Lower leg skin (tissue), 3 donors: ENCODE measurements around the gene SPHKAP.

Experiments
- CTCF ChIP-seq, 3 donors: fragments of 450-650 bp; IDR thresholded peaks; one replicate each; pipeline ENCODE4 v1.5.1; 2016; ENCODE audit warnings: antibody characterized with exemption in 3 of 3, mild to moderate bottlenecking in 3 of 3, moderate library complexity in 2 of 3
- POLR2A ChIP-seq, 2 donors: fragments of 450-650 bp; IDR thresholded peaks; one replicate each; pipeline ENCODE4 v1.6.1; 2016 to 2017; ENCODE audit warnings: antibody characterized with exemption in 2 of 2, mild to moderate bottlenecking in 1 of 2, moderate library complexity in 1 of 2

DNA sequence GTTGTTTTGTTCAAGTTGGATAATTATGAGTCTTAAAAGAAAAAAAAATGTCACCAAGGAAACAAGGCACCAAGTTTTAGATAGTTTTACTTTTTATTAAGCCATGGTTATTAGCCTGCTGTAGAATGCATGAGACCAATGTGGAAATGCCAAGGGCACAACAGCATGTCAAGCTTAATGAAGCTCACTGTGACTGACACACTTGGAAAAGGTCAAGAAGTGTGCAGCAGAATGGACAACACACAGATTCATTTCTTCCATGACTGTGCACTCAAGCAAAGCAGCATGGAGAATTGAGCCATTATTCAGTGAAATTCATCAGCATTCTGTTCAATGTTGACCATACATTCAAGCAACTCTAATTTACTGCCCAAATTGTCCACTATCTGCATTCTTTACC, 23.6 kb downstream of the SPHKAP start:
- TF ChIP-seq CTCF (IDR thresholded peaks at IDR 0.05) (no peak), POLR2A (IDR thresholded peaks at IDR 0.05) (no peak)
